ENCODE results near the gene ATM.
A peak's percentile ranks its signal among the peaks of the same experiment; 100 is the strongest.

ATM gene

GRCh38 chr11:108222574-108223347 is at the start of gene ATM, which contains the start of gene NPAT (continued):
- TF ChIP-seq BCL6B (tag by site-specific recombination; IDR thresholded peaks at IDR 0.05) (no peak), KLF1 (tag by site-specific recombination; IDR thresholded peaks at IDR 0.05) (0 out of 2 replicates have a peak, but pooled peaks have one; percentile 8), ZEB2 (tag by site-specific recombination; IDR thresholded peaks at IDR 0.05) (peak; percentile 93), ZNF530 (tag by site-specific recombination; IDR thresholded peaks at IDR 0.05; ENCODE audit: low read depth) (no peak), ZNF223 (tag by site-specific recombination; IDR thresholded peaks at IDR 0.05) (no peak), HOXD13 (CRISPR knock-in tag; IDR thresholded peaks at IDR 0.05; ENCODE audit: borderline replicate concordance) (no peak), ZNF518A (tag by site-specific recombination; conservative IDR thresholded peaks at IDR 0.05; ENCODE audit: low read depth) (no peak), ZNF404 (tag by site-specific recombination; IDR thresholded peaks at IDR 0.05) (no peak), ZFHX2 (tag by site-specific recombination; conservative IDR thresholded peaks at IDR 0.05) (peak; percentile 28; the same call in 1 of the 2 replicates), ZNF169 (tag by site-specific recombination; IDR thresholded peaks at IDR 0.05) (no peak), ZNF791 (tag by site-specific recombination; IDR thresholded peaks at IDR 0.05) (no peak), ZNF585B (tag by site-specific recombination; IDR thresholded peaks at IDR 0.05) (no peak), ZBTB48 (tag by site-specific recombination; IDR thresholded peaks at IDR 0.05) (no peak), ZNF394 (tag by site-specific recombination; IDR thresholded peaks at IDR 0.05; ENCODE audit: borderline replicate concordance) (peak; percentile 46; the same call in 1 of the 2 replicates), OVOL3 (tag by site-specific recombination; IDR thresholded peaks at IDR 0.05) (peak; percentile 71; the same call in 1 of the 2 replicates), SCRT1 (tag by site-specific recombination; IDR thresholded peaks at IDR 0.05; ENCODE audit: borderline replicate concordance) (no peak), ZNF514 (tag by site-specific recombination; IDR thresholded peaks at IDR 0.05) (no peak), GLI4 (tag by site-specific recombination; IDR thresholded peaks at IDR 0.05) (0 out of 2 replicates have a peak, but pooled peaks have one; percentile 30), ZNF626 (tag by site-specific recombination; IDR thresholded peaks at IDR 0.05) (no peak), ZSCAN5A (tag by site-specific recombination; IDR thresholded peaks at IDR 0.05) (0 out of 2 replicates have a peak, but pooled peaks have one; percentile 75), ZNF239 (tag by site-specific recombination; IDR thresholded peaks at IDR 0.05) (no peak), ZNF280C (tag by site-specific recombination; IDR thresholded peaks at IDR 0.05) (no peak), ZNF248 (tag by site-specific recombination; IDR thresholded peaks at IDR 0.05) (no peak), ZFP37 (tag by site-specific recombination; IDR thresholded peaks at IDR 0.05) (0 out of 2 replicates have a peak, but pooled peaks have one; percentile 42), ZNF658 (tag by site-specific recombination; IDR thresholded peaks at IDR 0.05) (no peak), KLF8 (tag by site-specific recombination; IDR thresholded peaks at IDR 0.05) (peak; percentile 59; the same call in 1 of the 2 replicates), IKZF3 (tag by site-specific recombination; IDR thresholded peaks at IDR 0.05) (no peak), MEIS1 (CRISPR knock-in tag; IDR thresholded peaks at IDR 0.05; ENCODE audit: borderline replicate concordance) (no peak)
- TF ChIP-seq, protein P1, sequence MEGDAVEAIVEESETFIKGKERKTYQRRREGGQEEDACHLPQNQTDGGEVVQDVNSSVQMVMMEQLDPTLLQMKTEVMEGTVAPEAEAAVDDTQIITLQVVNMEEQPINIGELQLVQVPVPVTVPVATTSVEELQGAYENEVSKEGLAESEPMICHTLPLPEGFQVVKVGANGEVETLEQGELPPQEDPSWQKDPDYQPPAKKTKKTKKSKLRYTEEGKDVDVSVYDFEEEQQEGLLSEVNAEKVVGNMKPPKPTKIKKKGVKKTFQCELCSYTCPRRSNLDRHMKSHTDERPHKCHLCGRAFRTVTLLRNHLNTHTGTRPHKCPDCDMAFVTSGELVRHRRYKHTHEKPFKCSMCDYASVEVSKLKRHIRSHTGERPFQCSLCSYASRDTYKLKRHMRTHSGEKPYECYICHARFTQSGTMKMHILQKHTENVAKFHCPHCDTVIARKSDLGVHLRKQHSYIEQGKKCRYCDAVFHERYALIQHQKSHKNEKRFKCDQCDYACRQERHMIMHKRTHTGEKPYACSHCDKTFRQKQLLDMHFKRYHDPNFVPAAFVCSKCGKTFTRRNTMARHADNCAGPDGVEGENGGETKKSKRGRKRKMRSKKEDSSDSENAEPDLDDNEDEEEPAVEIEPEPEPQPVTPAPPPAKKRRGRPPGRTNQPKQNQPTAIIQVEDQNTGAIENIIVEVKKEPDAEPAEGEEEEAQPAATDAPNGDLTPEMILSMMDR (tag by site-specific recombination; IDR thresholded peaks at IDR 0.05), result peak; percentile 95
